ENCODE measurements around the gene CYTL1. TPM values are rescaled to one million over a fixed set of nuclear protein-coding genes. Genes with fewer than 3 reads are reported as not detected.

Gene CYTL1
- total RNA-seq, 4 donors from 2014 or later: 0.68 TPM; not detected in 3

DNA sequence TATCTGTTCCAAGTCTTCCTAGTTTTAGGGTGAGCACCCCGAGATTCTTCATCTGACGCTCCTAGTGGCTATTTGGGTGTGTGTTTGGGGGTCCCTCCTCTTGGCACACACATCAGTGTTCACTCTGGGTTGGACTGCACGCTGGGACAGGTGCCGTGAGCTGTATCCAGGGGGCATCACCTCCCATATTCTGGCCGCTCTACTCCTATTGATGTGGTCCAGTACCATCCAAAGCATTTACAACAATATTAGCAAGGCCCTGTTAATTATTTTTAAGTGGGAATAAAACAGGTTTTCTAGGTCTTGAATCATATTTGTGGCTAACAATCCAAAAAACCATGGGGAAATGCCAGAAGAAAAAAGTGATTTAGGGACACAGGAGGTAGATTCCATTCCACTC lies 26.4 kb downstream of the CYTL1 start:
- H3K36me3 ChIP-seq: no peaks in the 10 kb centered on the region
- no peak for TF ChIP-seq POLR2AphosphoS5 (IDR thresholded peaks at IDR 0.05)
- no peak for TF ChIP-seq EP300 (IDR thresholded peaks at IDR 0.05)
- TF ChIP-seq, protein P1, sequence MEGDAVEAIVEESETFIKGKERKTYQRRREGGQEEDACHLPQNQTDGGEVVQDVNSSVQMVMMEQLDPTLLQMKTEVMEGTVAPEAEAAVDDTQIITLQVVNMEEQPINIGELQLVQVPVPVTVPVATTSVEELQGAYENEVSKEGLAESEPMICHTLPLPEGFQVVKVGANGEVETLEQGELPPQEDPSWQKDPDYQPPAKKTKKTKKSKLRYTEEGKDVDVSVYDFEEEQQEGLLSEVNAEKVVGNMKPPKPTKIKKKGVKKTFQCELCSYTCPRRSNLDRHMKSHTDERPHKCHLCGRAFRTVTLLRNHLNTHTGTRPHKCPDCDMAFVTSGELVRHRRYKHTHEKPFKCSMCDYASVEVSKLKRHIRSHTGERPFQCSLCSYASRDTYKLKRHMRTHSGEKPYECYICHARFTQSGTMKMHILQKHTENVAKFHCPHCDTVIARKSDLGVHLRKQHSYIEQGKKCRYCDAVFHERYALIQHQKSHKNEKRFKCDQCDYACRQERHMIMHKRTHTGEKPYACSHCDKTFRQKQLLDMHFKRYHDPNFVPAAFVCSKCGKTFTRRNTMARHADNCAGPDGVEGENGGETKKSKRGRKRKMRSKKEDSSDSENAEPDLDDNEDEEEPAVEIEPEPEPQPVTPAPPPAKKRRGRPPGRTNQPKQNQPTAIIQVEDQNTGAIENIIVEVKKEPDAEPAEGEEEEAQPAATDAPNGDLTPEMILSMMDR (IDR thresholded peaks at IDR 0.05): no peak
- no peak for TF ChIP-seq POLR2A (IDR thresholded peaks at IDR 0.05)
- no peak for DNase-seq (ENCODE audit: low spot score in 2 of 2)
- WGBS: 87% methylated on average over 5 of the region's 5 CpGs
- no peak overlapping the region for H3K4me3 ChIP-seq
- no peak overlapping the region for H3K27ac ChIP-seq
- peaks cover 24% of the 10 kb centered on the region for H3K4me1 ChIP-seq
- H3K9me3 ChIP-seq: no peaks in the 10 kb centered on the region
- peaks cover 6% of the 10 kb centered on the region for H3K27me3 ChIP-seq

DNA sequence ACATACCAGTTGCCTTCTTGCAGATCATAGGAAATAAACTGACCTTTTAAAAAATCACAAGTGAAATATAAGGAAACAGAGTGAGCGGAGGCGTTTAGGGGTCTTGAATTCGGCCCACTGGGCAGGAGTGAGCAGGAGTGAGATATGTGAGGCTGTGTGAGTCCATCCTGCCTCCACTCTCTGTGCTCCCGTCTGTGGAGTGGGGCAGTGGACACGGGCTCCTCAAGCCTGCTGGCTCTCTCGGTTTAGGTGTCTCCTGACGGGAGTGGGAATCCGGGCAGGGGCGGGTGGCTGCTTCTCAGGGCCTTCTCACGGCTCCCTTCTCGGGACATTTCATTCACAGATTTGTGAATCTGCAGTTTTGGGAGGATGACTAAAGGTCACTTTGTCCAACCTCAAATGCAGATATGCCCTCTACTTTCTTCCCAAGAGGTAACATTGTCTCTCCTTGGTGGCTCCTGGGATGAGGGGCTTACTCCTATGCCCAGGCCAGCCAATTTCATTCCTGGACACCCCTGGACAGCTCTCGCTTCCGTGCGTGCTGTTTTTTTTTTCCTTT lies 27.6 kb downstream of the CYTL1 start:
- no peaks in the 10 kb centered on the region for H3K9me3 ChIP-seq
- peak overlapping the region; percentile 81 for H3K27ac ChIP-seq
- H3K4me3 ChIP-seq: no peak overlapping the region
- TF ChIP-seq, protein P1 (IDR thresholded peaks at IDR 0.05): no peak
- TF ChIP-seq POLR2AphosphoS5 (IDR thresholded peaks at IDR 0.05): no peak
- TF ChIP-seq EP300 (IDR thresholded peaks at IDR 0.05): no peak
- no peak for TF ChIP-seq POLR2A (IDR thresholded peaks at IDR 0.05)
- H3K27me3 ChIP-seq: peaks cover 6% of the 10 kb centered on the region
- DNase-seq (ENCODE audit: low spot score in 2 of 2): no peak
- 71% methylated on average over 14 of the region's 14 CpGs for WGBS
- H3K4me1 ChIP-seq: peaks cover 24% of the 10 kb centered on the region
- H3K36me3 ChIP-seq: no peaks in the 10 kb centered on the region

DNA sequence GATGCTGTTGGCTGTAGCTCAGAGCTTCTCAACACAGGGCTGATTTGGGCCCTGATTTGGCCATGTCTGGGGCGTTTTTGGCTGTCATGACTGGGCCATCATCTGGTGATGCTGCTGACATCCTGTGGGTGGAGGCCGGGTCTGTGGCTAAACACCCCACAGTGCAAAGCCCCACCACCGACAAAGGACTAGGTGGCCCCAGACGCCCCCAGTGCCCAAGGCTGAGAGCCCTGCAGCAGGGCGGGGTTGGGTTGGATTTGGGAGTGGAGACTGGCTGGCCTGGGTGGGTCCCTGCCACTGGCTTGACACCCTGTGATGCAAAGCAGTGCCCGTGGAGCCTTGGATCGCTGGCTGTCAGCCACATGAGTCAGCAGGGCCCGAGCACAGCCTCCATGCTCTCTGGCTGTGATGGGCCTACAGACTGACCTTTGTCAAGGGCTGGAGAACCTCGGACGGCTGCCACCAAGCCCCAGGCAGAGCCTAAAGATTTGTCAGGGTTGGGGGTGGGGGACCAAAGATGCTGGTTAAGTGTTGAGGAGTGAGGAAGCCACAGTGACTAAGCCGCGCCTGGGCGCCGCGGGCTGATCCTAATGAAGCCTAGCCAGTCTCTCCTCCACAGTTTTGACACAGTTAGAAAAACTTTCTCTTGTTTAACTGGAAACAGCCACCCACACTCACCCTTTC lies 28.3 kb downstream of the CYTL1 start:
- peak overlapping the region; percentile 81 for H3K27ac ChIP-seq
- TF ChIP-seq EP300 (IDR thresholded peaks at IDR 0.05): no peak
- TF ChIP-seq POLR2A (IDR thresholded peaks at IDR 0.05): no peak
- TF ChIP-seq POLR2AphosphoS5 (IDR thresholded peaks at IDR 0.05): no peak
- TF ChIP-seq, protein P1 (IDR thresholded peaks at IDR 0.05): no peak
- H3K9me3 ChIP-seq: no peaks in the 10 kb centered on the region
- H3K4me3 ChIP-seq: no peak overlapping the region
- H3K4me1 ChIP-seq: peaks cover 24% of the 10 kb centered on the region
- no peaks in the 10 kb centered on the region for H3K36me3 ChIP-seq
- peak; percentile 91 for DNase-seq (ENCODE audit: low spot score in 2 of 2)
- 39% methylated on average over 11 of the region's 15 CpGs for WGBS
- peaks cover 6% of the 10 kb centered on the region for H3K27me3 ChIP-seq

DNA sequence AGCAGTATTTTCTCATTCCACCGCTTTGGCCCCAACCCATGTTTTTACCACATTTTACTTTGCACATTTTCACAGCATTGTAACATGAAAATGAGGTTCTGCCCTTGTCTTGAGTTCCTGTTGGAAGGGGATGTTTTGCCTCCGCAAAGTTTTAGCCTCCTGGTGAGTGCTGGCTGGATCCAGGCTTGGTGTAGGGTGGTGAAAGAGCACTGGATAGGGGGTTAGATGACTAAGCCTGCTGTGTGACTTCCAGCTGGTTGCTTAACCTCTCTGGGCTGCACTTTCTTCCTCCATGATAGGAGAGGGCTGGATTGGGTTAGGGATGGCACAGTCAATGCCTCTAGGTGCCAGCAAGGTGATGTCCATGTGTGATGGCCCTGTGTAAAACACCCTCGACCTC lies 28.9 kb downstream of the CYTL1 start:
- DNase-seq (ENCODE audit: low spot score in 2 of 2): no peak
- Histone ChIP-seq H3K36me3 (no peaks in the 10 kb centered on the region), H3K9me3 (no peaks in the 10 kb centered on the region), H3K27ac (peak overlapping the region; percentile 81), H3K27me3 (peaks cover 6% of the 10 kb centered on the region), H3K4me3 (no peak overlapping the region), H3K4me1 (peaks cover 21% of the 10 kb centered on the region)
- 73% methylated on average over 3 of the region's 3 CpGs for WGBS
- TF ChIP-seq POLR2A (IDR thresholded peaks at IDR 0.05): no peak
- TF ChIP-seq, protein P1 (IDR thresholded peaks at IDR 0.05): no peak
- TF ChIP-seq POLR2AphosphoS5 (IDR thresholded peaks at IDR 0.05): no peak
- no peak for TF ChIP-seq EP300 (IDR thresholded peaks at IDR 0.05)

DNA sequence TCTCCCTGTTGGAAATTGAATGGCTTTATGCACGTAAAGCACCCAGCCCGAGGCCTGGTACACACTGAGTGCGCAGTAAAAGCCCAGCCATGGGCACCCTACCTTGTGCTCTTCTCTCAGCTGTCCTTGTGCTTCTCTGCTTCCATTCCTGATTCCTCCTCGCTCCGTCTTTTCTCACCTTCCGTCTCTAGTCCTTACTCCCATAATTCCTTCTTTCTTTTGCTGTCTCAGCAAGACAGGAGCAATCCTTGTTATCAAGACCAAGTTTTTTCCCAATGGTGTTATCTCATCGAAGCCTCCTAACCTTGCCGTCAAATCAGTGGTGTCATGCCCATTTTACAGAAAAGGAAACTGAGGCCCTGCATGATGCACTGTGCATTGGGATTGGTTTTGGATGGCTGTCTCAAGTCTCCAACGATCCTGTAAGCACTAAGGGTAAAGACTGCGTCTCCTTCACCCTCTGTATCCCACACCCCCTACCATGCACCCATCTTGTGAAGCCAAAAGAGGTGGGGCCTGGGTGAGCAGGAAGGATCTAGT lies 30.1 kb downstream of the CYTL1 start:
- H3K27me3 ChIP-seq: no peaks in the 10 kb centered on the region
- no peaks in the 10 kb centered on the region for H3K36me3 ChIP-seq
- no peak overlapping the region for H3K27ac ChIP-seq
- no peak overlapping the region for H3K4me3 ChIP-seq
- DNase-seq (ENCODE audit: low spot score in 2 of 2): no peak
- peaks cover 16% of the 10 kb centered on the region for H3K4me1 ChIP-seq
- no peaks in the 10 kb centered on the region for H3K9me3 ChIP-seq
- TF ChIP-seq POLR2AphosphoS5 (IDR thresholded peaks at IDR 0.05) (no peak), POLR2A (IDR thresholded peaks at IDR 0.05) (no peak), EP300 (IDR thresholded peaks at IDR 0.05) (no peak)
- TF ChIP-seq, protein P1 (IDR thresholded peaks at IDR 0.05): no peak
- 93% methylated on average over 10 of the region's 10 CpGs for WGBS
